ENCODE results near the gene BMERB1.

The BMERB1 gene

DNA sequence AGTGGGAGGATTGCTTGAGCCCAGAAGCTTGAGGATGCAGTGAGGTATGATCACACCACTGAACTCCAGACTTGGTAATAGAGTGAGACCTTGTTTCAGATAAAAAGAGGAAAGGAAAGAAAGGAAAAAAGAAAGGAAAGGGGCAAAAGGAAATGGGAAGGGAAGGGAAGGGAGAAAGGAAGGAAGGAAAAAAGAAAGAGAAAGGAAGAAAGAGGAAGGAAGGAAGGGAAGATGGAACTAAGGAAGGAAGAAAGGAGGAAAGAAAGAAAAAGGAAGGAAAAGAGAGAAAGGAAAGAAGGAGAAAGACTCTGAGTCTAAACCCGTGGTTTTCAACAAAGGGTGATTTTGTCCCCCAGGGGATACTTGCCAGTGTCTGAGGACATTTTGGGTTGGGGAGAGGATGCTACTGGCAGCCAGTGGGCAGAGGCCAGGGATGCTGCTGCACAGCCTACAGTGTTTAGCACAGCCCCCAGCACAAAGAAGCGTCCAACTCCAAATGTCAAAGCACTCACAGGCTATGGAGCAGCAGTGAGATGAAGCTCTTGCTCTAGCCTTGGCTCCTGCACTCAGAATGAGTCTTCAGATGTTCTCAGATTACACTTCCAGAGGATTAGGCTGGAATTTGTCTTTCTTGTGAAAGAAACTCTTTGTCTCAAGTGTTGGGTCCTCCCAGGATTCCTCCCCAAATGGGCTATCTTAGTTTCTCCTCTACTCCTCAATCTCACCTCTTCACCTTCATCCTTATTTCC, 64.2 kb downstream of the BMERB1 start:
- DNase-seq, result no peak

- DNase-seq, result no peak
These were observed 67.8 kb downstream of the BMERB1 start for GRCh38 chr16:15502041-15502725.

DNA sequence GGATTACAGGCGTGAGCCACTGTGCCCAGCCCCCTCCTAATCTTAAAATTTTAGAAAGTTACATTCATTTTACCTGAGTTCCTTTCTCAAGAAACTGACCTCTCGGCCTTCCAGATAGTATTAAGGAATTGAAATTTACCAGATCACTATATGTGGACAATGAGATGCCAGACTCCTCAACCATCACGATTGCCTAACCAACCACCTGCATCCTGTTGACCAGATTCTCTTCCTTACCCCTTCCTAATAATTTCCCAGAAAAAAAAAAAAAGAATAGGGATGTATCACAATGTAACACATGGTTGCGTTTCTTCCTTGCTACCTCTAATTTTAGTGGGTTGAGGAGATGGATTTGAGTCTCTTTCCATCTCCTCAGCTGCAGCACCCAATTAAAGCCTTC, 72.1 kb downstream of the BMERB1 start:
- DNase-seq, result no peak

DNA sequence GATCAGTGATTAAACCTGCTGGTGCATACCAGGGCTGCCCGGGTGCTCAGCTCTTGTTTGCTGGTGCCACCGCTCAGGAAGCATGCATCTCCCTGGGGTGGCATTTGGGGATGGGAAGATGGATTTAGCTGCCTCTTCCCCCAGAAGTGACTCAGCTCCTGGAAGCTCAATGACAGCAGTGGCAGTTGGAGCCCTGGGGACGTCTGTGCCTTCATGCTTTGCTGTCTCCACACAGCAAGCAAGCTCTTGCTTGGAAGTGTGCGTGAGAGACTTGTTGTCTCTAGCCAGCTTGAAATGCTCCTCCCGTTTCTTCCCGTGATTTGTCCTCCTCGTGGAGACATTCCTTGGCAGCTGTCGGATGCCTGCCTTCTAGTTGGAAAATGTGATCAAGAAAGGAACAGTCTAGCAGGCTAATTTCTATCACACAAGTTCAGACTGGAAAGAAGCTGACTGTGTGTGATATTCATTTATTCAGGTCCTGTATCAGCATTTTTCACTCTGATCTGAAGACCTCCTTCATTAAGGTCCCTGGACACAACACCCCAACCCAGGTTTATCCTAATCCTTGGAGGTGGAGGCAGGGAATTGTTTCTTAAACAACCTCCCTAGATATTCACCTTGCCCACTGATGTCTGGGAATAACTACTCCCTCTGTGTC, 73.0 kb downstream of the BMERB1 start:
- no peak for DNase-seq

DNA sequence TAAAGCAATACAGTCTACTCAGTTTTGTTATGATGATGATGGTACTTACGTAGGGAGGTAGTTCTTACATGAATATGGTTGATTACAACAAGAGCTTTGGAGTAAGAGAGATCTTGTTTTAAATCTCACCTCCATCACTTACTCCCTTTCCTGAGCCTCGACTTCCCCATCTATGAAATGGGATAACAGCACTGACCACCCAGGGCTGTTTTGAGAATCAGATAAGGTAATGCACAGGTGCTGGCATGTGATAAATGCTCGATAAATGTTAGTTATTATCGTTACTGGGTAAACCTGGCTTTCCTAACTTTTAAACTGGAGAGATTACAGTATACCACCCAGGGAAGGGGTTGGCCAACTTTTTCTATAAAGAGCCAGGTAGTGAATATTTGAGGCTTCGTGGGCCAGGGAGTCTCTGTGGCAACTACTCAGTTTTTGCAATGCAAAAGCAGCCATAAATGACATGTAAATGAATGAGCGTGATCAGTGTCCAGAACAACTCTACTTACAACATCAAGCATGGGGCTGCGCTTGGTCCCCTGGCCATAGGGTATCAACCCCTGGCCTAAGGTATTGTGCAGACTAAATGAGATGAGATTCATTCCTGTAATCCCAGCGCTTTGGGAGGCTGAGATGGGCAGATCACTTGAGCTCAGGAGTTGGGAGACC, 73.7 kb downstream of the BMERB1 start:
- no peak for DNase-seq

DNA sequence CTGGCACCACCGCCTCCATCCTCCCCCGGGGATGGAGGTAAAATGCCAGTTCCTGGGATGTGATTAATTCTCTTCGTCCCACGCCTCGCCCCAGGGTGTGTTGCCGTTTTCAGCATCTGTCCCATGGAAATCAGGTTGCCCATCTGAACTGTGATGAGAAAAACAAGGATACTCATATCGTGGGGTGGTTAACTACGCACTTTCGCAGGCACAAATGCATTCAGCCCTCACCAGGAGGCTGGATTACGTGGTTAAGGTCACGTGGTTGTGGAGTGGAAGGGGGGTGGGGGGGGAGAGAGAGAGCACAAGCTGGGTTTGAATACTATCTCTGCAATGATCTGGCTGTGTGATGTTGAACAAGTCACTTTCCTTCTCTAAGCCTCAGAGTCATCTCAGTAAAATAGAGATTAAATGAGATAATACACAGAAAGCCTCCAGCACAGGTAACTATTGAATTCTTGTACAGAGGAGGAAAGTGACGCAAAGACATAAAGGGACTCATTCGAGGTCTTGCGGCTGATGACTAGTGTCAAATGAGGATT, 74.7 kb downstream of the BMERB1 start:
- DNase-seq, result no peak

- DNase-seq, result no peak
These were observed 75.5 kb downstream of the BMERB1 start for GRCh38 chr16:15509593-15510535.

DNA sequence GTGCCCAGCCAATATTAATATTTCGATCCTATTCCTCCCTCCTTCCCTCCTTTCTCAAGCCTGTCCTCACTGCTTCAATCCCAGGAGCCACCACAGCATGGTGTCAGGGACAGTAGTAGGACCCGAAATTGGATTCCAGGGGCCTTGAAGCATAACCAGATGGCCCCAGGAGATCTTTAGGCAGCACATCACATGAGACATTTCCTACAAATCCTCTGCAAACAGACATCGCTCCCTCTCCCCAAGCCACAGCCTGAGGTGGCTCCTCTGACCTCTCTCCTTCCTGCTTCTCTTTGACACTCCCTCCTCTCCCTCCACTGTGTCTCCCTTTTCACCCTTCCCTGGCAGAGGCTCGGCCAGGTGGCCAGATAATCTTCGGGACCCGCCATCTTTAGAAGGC, 76.6 kb downstream of the BMERB1 start:
- DNase-seq, result no peak

DNA sequence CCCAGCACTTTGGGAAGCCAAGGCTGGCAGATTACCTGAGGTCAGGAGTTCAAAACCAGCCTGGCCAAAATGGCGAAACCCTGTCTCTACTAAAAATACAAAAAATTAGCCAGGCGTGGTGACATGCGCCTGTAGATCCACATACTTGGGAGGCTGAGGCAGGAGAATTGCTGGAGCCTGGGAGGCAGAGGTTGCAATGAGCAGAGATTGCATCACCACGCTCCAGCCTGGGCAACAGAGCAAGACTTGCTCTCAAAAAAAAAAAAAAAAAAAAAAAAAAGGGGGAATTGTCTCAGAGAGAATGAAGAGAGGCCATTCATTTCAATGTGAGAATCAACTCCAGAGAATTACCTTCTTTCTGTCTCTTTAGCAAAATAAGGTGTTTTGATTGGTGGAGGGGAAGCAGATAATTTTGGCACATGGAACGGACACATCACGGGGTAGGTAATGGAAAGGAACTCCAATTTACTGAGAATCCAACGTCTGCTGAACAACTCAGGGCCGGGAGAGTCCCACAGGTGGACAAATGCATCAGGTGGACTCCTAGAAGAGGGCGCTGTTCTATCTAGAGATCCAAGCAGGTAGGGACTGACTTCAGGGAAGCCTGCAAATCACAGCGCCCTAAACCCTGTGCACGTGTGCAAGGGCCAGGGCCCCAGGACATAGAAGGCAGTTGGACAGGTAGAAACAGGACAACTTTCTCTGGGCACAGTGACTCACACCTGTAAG, 77.5 kb downstream of the BMERB1 start:
- no peak for DNase-seq

DNA sequence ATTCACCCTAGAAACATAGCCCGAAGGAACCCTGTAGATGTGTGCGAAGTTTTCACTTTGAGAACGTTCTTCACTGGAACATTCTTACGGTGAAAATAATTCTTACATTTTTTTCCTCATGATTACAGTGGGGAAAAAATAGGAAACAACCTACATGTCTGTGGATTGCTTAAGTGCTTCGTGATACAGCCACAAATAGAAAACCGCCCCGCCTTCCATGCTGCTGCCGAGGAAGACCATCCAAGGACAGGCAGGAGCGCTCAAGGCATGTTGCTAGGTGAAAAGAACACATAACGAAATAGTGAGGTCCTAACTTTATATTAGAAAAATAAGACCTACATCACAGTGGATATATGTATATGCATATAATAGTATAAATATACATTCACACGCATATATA, 78.8 kb downstream of the BMERB1 start:
- no peak for DNase-seq

- no peak for DNase-seq
These were observed 81.6 kb downstream of the BMERB1 start for GRCh38 chr16:15515992-15516391.

- DNase-seq, result no peak
These were observed 82.2 kb downstream of the BMERB1 start for GRCh38 chr16:15516609-15517008.

DNA sequence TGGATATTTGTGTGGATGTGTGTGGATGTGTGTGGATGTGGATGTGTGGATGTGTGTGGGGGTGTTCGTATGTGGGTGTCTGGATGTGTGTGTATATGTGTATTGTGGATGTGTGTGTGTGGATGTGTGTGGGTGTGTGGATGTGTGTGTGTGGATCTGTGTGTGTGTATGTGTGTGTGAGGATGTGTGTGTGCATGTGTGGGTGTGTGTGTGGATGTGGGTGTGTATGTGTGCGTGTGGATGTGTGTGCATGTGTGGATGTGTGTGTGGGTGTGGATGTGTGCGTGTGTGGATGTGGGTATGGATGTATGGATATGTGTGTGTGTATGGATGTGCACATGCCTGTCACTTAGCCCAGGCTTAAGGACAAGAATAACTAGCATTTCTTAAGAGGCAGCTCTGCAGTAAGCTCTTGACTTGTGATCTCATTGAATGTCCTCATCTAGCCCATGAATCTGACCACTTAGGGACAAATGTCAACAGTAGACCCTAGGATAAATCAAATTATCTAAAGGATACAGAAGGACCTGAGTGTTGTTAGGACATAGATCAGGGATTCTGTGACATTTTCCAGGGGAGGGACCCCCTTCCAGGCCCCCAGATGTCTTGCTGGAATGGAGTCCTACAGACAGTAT, 83.5 kb downstream of the BMERB1 start:
- DNase-seq, result no peak

- no peak for DNase-seq
These were observed 84.3 kb downstream of the BMERB1 start for GRCh38 chr16:15518381-15519351.

GRCh38 chr16:15519790-15520189, 85.4 kb downstream of the BMERB1 start:
- no peak for DNase-seq

DNA sequence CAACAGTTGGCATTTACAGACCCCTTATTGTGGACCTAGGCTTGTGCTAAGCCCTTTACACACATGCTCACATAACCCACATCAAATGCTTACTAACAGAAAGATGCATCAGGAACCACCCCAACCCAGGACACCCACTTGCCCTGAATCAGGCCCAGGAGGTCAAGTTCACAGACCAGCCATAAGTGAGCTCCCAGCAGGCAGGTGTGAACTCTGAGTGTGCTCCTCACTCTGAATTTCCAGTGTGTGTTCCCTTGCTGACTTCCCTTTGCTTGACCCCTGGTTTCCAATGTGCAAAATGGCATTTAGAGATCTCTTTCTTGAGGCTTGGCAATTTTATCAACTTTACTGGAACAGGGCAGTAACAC, 87.0 kb downstream of the BMERB1 start:
- DNase-seq, result no peak

DNA sequence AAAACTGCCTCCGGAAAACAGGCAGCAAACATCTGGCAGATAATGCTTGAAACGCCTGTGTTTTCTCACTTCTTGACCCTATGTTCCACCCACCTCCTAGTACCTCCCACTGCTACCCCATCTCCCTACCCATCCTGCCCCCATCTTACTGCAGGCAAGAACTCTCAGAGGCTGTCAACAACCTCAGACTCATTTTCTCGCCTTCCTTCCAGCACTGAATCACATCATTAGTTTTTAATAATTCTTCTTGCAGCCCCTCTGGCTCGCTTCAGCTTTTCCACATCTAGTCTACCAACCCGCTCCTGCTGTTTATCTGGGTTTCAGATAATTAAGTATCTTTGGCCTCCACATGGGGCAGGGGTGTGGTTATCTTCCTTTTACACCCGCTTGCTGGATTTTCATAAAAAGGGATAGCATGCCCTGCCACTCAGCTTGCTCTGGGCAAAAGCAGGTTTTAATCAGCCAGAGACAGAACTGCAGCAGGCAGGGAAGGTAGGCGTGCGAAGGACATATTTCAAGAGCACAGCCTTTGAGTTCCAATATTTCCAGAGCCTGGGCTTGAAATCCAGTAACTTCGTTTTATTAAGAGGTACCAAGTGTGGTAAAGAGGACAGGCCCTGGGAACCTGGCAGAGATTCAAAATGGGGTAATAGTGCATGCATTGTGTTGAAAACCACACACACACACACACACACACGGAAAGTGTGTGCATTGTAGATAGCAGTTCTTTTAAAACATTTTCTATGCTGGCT, 87.5 kb downstream of the BMERB1 start:
- DNase-seq, result no peak

DNA sequence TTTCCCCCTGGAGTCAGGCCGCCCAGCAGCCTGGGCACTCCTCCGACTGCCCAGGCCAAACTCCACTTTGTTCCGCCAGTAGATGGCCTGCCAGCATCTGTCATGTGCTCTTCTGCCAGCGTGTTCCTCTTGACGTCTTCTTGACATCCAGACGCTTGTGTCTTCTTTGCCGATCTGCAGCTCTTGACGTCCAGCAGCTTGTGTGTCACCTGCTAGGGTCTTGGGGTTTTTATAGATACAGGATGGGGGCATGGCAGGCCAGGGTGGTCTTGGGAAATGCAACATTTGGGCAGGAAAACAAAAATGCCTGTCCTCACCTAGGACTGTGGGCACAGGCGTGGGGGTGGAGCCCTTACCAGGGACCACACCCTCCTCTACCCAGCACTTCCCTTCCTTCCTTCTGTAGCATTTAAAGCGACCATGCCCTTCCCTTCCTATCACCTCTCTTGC, 88.7 kb downstream of the BMERB1 start:
- no peak for DNase-seq

DNA sequence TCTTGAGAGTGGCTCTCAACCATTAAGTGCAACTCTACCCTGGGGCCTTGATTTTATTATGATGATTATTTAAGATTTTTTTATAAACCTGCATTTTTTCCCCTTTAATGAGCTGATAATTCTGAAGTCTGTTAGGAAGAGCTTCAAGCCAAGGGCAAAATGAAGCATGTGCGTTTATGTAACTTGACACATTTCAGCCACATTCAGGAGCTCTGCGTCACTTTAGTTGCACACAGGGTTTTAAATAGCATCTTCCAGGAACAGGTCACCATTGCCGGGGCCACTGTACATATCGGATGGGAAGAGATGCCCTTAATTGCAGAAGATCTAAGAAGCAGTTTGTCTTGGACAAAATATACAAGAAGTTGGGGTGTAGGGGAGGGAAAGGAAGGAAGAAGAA, 89.6 kb downstream of the BMERB1 start:
- no peak for DNase-seq

Data from DMS153 (cell line).